Kasumi-1 (cell line): Measurements from ENCODE around the gene RBPJL.
A peak's percentile ranks its signal among the peaks of the same experiment; 100 is the strongest.

ENCODE experiments used
- DNase-seq, 2 experiments: peaks; one replicate each; lab custom pipeline; 2025; lab: John Stamatoyannopoulos, UW

RBPJL gene

GRCh38 chr20:45361793-45362192 is 55.2 kb downstream of the RBPJL start:
- peak; percentile 12 to 31 for DNase-seq

- DNase-seq, result peak; percentile 99
Measured at GRCh38 chr20:45362804-45363610, 56.4 kb downstream of the RBPJL start, which contains the start of gene SYS1. SYS1 (plus strand) TSS chr20:45363156; CDS start chr20:45363532, 376 bp downstream.

GRCh38 chr20:45363611-45364492 is 57.2 kb downstream of the RBPJL start:
- peak in 1 of 2 experiments; percentile 16 for DNase-seq

GRCh38 chr20:45365444-45365970 is 58.9 kb downstream of the RBPJL start:
- no peak for DNase-seq

- DNase-seq, result no peak
Measured at GRCh38 chr20:45366192-45366591, 59.6 kb downstream of the RBPJL start.

- DNase-seq, result no peak
Measured at GRCh38 chr20:45366631-45367030, 60.0 kb downstream of the RBPJL start.

- no peak for DNase-seq
Measured at GRCh38 chr20:45367126-45367525, 60.5 kb downstream of the RBPJL start.
